T-cell (primary cell): ENCODE measurements around the gene ZCCHC14. TPM values are rescaled to one million over a fixed set of nuclear protein-coding genes. Genes with fewer than 3 reads are reported as not detected.

Experiments
- ATAC-seq, 4 experiments: fragments of 200-7000 bp in 3 of 4; fragments of 150-1000 bp in 1 of 4; cut with Tn5 transposase; replicated peaks in 1 of 4; 1 replicate in 3 of 4; 2 replicates in 1 of 4; pipeline ENCODE4 v1.10.0; 2021; ENCODE audit warnings: moderate library complexity in 3 of 4, mild to moderate bottlenecking in 2 of 4, moderate number of reproducible peaks in 1 of 4
- CTCF ChIA-PET, 2 donors: fragments of 300-600 bp; sonication (Branson Sonifier 250); formaldehyde crosslinking; loops; one replicate each; lab custom pipeline; 2022; ENCODE audit warnings: antibody characterized with exemption in 2 of 2; lab: Charles Lee
- POLR2A ChIA-PET, 2 donors: fragments of 300-600 bp; sonication (Branson Sonifier 250); formaldehyde crosslinking; loops; one replicate each; lab custom pipeline; 2022; ENCODE audit warnings: antibody characterized with exemption in 2 of 2; lab: Charles Lee
- DNase-seq, 35 experiments: peaks; one replicate each; pipeline versions ENCODE4 v3.0.0 to v3.0.0-alpha.2; 2013 to 2023
- H3K27ac ChIP-seq: one replicate; pipeline ENCODE4 v1.5.1; 2013; ENCODE audit warnings: low read length
- H3K27me3 ChIP-seq, 2 experiments: replicated peaks in 1 of 2; 1 replicate in 1 of 2; 2 replicates in 1 of 2; pipeline versions ENCODE4 v1.6.1 to v1.7.0; 2013; ENCODE audit warnings: low read length in 1 of 2, mixed read lengths in 1 of 2; ENCODE audit not compliant: control insufficient read depth in 2 of 2, insufficient read depth in 2 of 2; ENCODE audit errors: extremely low read depth in 1 of 2
- H3K36me3 ChIP-seq, 2 donors: 1 replicate in 1 of 2; 2 replicates in 1 of 2; pipeline versions ENCODE4 v1.6.1 to v1.7.0; 2013; ENCODE audit warnings: low read length in 1 of 2; ENCODE audit not compliant: control insufficient read depth in 2 of 2, insufficient read depth in 1 of 2; ENCODE audit errors: extremely low read depth in 1 of 2
- H3K4me1 ChIP-seq, 2 experiments: 1 replicate in 1 of 2; 2 replicates in 1 of 2; pipeline versions ENCODE4 v1.6.1 to v1.7.0; 2013; ENCODE audit warnings: low read length in 2 of 2, mixed read lengths in 1 of 2; ENCODE audit not compliant: insufficient read depth in 2 of 2, control insufficient read depth in 1 of 2; ENCODE audit errors: extremely low read depth in 1 of 2
- H3K4me3 ChIP-seq, 2 donors: 1 replicate in 1 of 2; 2 replicates in 1 of 2; pipeline versions ENCODE4 v1.5.1 to v1.7.0; 2013; ENCODE audit warnings: mild to moderate bottlenecking in 2 of 2, low read length in 1 of 2, moderate library complexity in 1 of 2; ENCODE audit not compliant: control insufficient read depth in 1 of 2; ENCODE audit errors: extremely low read depth in 1 of 2
- H3K9me3 ChIP-seq: 2 replicates; pipeline ENCODE4 v1.7.0; 2013
- H3K27ac Mint-ChIP-seq, 2 donors: one replicate each; pipeline ENCODE4 v1.8.0; 2020 to 2021; ENCODE audit warnings: mild to moderate bottlenecking in 2 of 2, mixed read lengths in 2 of 2
- H3K27me3 Mint-ChIP-seq, 2 donors: one replicate each; pipeline ENCODE4 v1.8.0; 2021 to 2022; ENCODE audit warnings: mixed read lengths in 2 of 2
- H3K36me3 Mint-ChIP-seq: one replicate; pipeline ENCODE4 v1.8.0; 2021; ENCODE audit warnings: mixed read lengths
- H3K4me1 Mint-ChIP-seq, 3 donors: one replicate each; pipeline ENCODE4 v1.8.0; 2020 to 2022; ENCODE audit warnings: mixed read lengths in 3 of 3, mild to moderate bottlenecking in 1 of 3
- H3K4me3 Mint-ChIP-seq, 3 donors: one replicate each; pipeline ENCODE4 v1.8.0; 2020 to 2022; ENCODE audit warnings: mild to moderate bottlenecking in 3 of 3, mixed read lengths in 3 of 3, moderate library complexity in 3 of 3
- H3K9me3 Mint-ChIP-seq, 3 donors: one replicate each; pipeline ENCODE4 v1.8.0; 2020 to 2022; ENCODE audit warnings: mixed read lengths in 3 of 3
- whole genome bisulfite sequencing: methylation state at CpG from one replicate; pipeline ENCODE4 v1.1.5; 2013; ENCODE audit warnings: missing lambda C conversion rate; ENCODE audit not compliant: insufficient coverage; 5-methylcytosine and 5-hydroxymethylcytosine counted together
- total RNA-seq, 35 experiments: library from RNA in 6 of 35; stranded (reverse) in 6 of 35; fragments of 120-200 nt in 1 of 35; gene quantifications; one replicate each; pipeline versions ENCODE4 v1.2.1 to v1.2.4 and lab custom pipeline; 2013 to 2026

ZCCHC14 gene
- total RNA-seq, 5 donors from 2014 or later (not counting 1 experiment from before 2014, with no cell fraction given) = 23.7 to 32.6 (median 27.3) TPM

- Histone ChIP-seq H3K27ac (no peak overlapping the region), H3K4me1 (peaks cover 2 to 21% of the 10 kb centered on the region in 2 experiments), H3K4me3 (no peak overlapping the region), H3K27me3 (no peaks in the 10 kb centered on the region), H3K9me3 (no peaks in the 10 kb centered on the region), H3K36me3 (peaks cover 0 to 20% of the 10 kb centered on the region in 2 donors)
- Mint-ChIP-seq H3K36me3 (peaks cover 23% of the 10 kb centered on the region), H3K4me3 (no peak overlapping the region), H3K27ac (no peak overlapping the region), H3K27me3 (no peaks in the 10 kb centered on the region), H3K4me1 (peaks cover 16 to 42% (median 37%) of the 10 kb centered on the region in 3 donors), H3K9me3 (no peaks in the 10 kb centered on the region)
- CTCF ChIA-PET = no interaction called here
- DNase-seq (no peak), ATAC-seq (no peak)
- POLR2A ChIA-PET = interaction anchor here in 1 of 2 donors (0.7 kb wide), 1 partner anchor 204 kb away, joined by 6 read pairs; no protein-coding TSS in a partner anchor
- WGBS = 96% methylated on average over 11 of the region's 15 CpGs
Observed at GRCh38 chr16:87459027-87459426, 33.8 kb downstream of the ZCCHC14 start.

GRCh38 chr16:87458424-87458915 is 34.4 kb downstream of the ZCCHC14 start:
- 99% methylated on average over 19 of the region's 23 CpGs for WGBS
- Mint-ChIP-seq H3K36me3 (peaks cover 29% of the 10 kb centered on the region), H3K4me1 (peaks cover 14 to 38% (median 34%) of the 10 kb centered on the region in 3 donors), H3K9me3 (no peaks in the 10 kb centered on the region), H3K27me3 (no peaks in the 10 kb centered on the region), H3K4me3 (no peak overlapping the region), H3K27ac (no peak overlapping the region)
- H3K27ac ChIP-seq = no peak overlapping the region
- no peaks in the 10 kb centered on the region for H3K9me3 ChIP-seq
- ChIA-PET CTCF (no interaction called here), POLR2A (no interaction called here)
- DNase-seq = no peak
- no peak overlapping the region for H3K4me3 ChIP-seq
- H3K4me1 ChIP-seq = peaks cover 0 to 16% of the 10 kb centered on the region in 2 experiments
- no peak for ATAC-seq
- peaks cover 0 to 22% of the 10 kb centered on the region in 2 donors for H3K36me3 ChIP-seq
- no peaks in the 10 kb centered on the region for H3K27me3 ChIP-seq

- H3K9me3 Mint-ChIP-seq = no peaks in the 10 kb centered on the region
- Histone ChIP-seq H3K4me3 (no peak overlapping the region), H3K27me3 (no peaks in the 10 kb centered on the region), H3K27ac (no peak overlapping the region), H3K36me3 (peaks cover 2 to 28% of the 10 kb centered on the region in 2 donors), H3K4me1 (peaks cover 0 to 16% of the 10 kb centered on the region in 2 experiments), H3K9me3 (no peaks in the 10 kb centered on the region)
- ChIA-PET CTCF (no interaction called here), POLR2A (no interaction called here)
- H3K36me3 Mint-ChIP-seq = peaks cover 29% of the 10 kb centered on the region
- peak overlapping the region; percentile 59 to 82 for H3K27ac Mint-ChIP-seq
- H3K4me1 Mint-ChIP-seq = peaks cover 14 to 34% (median 34%) of the 10 kb centered on the region in 3 donors
- no peak overlapping the region for H3K4me3 Mint-ChIP-seq
- peak in 1 of 35 experiments; percentile 11 for DNase-seq
- peak in 2 of 4 experiments; percentile 47 to 50 for ATAC-seq
- no peaks in the 10 kb centered on the region for H3K27me3 Mint-ChIP-seq
- WGBS = 72% methylated on average over 13 of the region's 22 CpGs
Observed at GRCh38 chr16:87457709-87458423, 35.0 kb downstream of the ZCCHC14 start.

- H3K36me3 ChIP-seq = peaks cover 4 to 34% of the 10 kb centered on the region in 2 donors
- Mint-ChIP-seq H3K4me1 (peaks cover 9 to 34% (median 32%) of the 10 kb centered on the region in 3 donors), H3K27ac (peak overlapping the region in 1 of 2 donors; percentile 82), H3K9me3 (no peaks in the 10 kb centered on the region), H3K4me3 (no peak overlapping the region), H3K36me3 (peaks cover 32% of the 10 kb centered on the region), H3K27me3 (no peaks in the 10 kb centered on the region)
- no peaks in the 10 kb centered on the region for H3K27me3 ChIP-seq
- H3K4me3 ChIP-seq = no peak overlapping the region
- ATAC-seq = no peak
- peaks cover 0 to 16% of the 10 kb centered on the region in 2 experiments for H3K4me1 ChIP-seq
- no peaks in the 10 kb centered on the region for H3K9me3 ChIP-seq
- no peak for DNase-seq
- H3K27ac ChIP-seq = no peak overlapping the region
- 75% methylated on average over 2 of the region's 4 CpGs for WGBS
- CTCF ChIA-PET = no interaction called here
- POLR2A ChIA-PET = no interaction called here
Observed at GRCh38 chr16:87457061-87457611, 35.7 kb downstream of the ZCCHC14 start.

- Mint-ChIP-seq H3K9me3 (no peaks in the 10 kb centered on the region), H3K27ac (no peak overlapping the region), H3K4me1 (peaks cover 9 to 24% (median 23%) of the 10 kb centered on the region in 3 donors), H3K4me3 (no peak overlapping the region), H3K36me3 (peaks cover 33% of the 10 kb centered on the region), H3K27me3 (no peaks in the 10 kb centered on the region)
- Histone ChIP-seq H3K4me1 (peaks cover 0 to 10% of the 10 kb centered on the region in 2 experiments), H3K9me3 (no peaks in the 10 kb centered on the region), H3K27me3 (no peaks in the 10 kb centered on the region), H3K27ac (no peak overlapping the region), H3K4me3 (no peak overlapping the region), H3K36me3 (peaks cover 4 to 38% of the 10 kb centered on the region in 2 donors)
- DNase-seq (no peak), ATAC-seq (no peak)
- ChIA-PET CTCF (no interaction called here), POLR2A (no interaction called here)
- WGBS = no CpG with 5 or more reads among the region's 3 CpGs
Observed at GRCh38 chr16:87454391-87454790, 38.4 kb downstream of the ZCCHC14 start.

GRCh38 chr16:87453326-87453725 is 39.5 kb downstream of the ZCCHC14 start:
- H3K27ac ChIP-seq = no peak overlapping the region
- H3K4me1 Mint-ChIP-seq = peaks cover 9 to 18% (median 18%) of the 10 kb centered on the region in 3 donors
- H3K36me3 Mint-ChIP-seq = peaks cover 37% of the 10 kb centered on the region
- no peaks in the 10 kb centered on the region for H3K9me3 ChIP-seq
- no peak overlapping the region for H3K4me3 ChIP-seq
- no peak for DNase-seq
- POLR2A ChIA-PET = interaction anchor here in 1 of 2 donors (0.6 kb wide), 1 partner anchor 52 kb away, joined by 7 read pairs; no protein-coding TSS in a partner anchor
- H3K9me3 Mint-ChIP-seq = no peaks in the 10 kb centered on the region
- H3K4me3 Mint-ChIP-seq = no peak overlapping the region
- H3K27me3 ChIP-seq = no peaks in the 10 kb centered on the region
- CTCF ChIA-PET = no interaction called here
- H3K36me3 ChIP-seq = peaks cover 4 to 36% of the 10 kb centered on the region in 2 donors
- H3K27me3 Mint-ChIP-seq = no peaks in the 10 kb centered on the region
- no peak overlapping the region for H3K27ac Mint-ChIP-seq
- peaks cover 0 to 6% of the 10 kb centered on the region in 2 experiments for H3K4me1 ChIP-seq
- no peak for ATAC-seq
- 97% methylated on average over 10 of the region's 14 CpGs for whole genome bisulfite sequencing
